ENCODE results near the gene RAB40B.
A peak's percentile ranks its signal among the peaks of the same experiment; 100 is the strongest.

The RAB40B gene

GRCh38 chr17:82696916-82697807, 1.3 kb downstream of the RAB40B start:
- in situ Hi-C loops (cut with HindIII; ENCODE audit: low sequenced_read_pairs) = no loop called here
- peak overlapping the region; percentile 52 for H3K4me3 ChIP-seq (ENCODE audit: low read depth, low read length)
- DNase-seq (ENCODE audit: low read depth, low spot score) = no peak
- TF ChIP-seq, protein P1, sequence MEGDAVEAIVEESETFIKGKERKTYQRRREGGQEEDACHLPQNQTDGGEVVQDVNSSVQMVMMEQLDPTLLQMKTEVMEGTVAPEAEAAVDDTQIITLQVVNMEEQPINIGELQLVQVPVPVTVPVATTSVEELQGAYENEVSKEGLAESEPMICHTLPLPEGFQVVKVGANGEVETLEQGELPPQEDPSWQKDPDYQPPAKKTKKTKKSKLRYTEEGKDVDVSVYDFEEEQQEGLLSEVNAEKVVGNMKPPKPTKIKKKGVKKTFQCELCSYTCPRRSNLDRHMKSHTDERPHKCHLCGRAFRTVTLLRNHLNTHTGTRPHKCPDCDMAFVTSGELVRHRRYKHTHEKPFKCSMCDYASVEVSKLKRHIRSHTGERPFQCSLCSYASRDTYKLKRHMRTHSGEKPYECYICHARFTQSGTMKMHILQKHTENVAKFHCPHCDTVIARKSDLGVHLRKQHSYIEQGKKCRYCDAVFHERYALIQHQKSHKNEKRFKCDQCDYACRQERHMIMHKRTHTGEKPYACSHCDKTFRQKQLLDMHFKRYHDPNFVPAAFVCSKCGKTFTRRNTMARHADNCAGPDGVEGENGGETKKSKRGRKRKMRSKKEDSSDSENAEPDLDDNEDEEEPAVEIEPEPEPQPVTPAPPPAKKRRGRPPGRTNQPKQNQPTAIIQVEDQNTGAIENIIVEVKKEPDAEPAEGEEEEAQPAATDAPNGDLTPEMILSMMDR (IDR thresholded peaks at IDR 0.05; ENCODE audit: low read depth, low read length) = no peak

DNA sequence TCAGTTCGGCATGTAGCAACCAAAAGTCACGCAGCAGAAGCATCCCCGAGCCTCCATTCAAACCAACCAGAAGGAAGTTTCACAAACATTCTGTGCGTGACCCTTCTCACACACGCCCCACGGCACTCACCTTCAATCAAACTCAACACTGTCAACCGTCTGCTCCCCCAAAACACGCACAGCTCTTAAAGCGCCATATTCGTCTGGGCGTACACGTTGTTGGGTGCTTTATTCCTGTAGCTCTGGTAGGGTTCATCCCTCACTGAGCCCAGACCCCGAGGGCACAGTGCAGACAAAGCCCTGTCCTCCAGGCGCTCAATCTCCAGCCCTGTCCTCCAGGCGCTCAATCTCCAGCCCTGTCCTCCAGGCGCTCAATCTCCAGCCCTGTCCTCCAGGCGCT, 2.2 kb downstream of the RAB40B start:
- TF ChIP-seq, protein P1 (IDR thresholded peaks at IDR 0.05; ENCODE audit: low read depth, low read length) = no peak
- no peak for DNase-seq (ENCODE audit: low read depth, low spot score)
- no peak overlapping the region for H3K4me3 ChIP-seq (ENCODE audit: low read depth, low read length)
- in situ Hi-C loops (cut with HindIII; ENCODE audit: low sequenced_read_pairs) = no loop called here

- DNase-seq (ENCODE audit: low read depth, low spot score) = no peak
- in situ Hi-C loops (cut with HindIII; ENCODE audit: low sequenced_read_pairs) = no loop called here
- TF ChIP-seq, protein P1 (IDR thresholded peaks at IDR 0.05; ENCODE audit: low read depth, low read length) = no peak
- H3K4me3 ChIP-seq (ENCODE audit: low read depth, low read length) = no peak overlapping the region
Measured at GRCh38 chr17:82694647-82695046, 3.9 kb downstream of the RAB40B start.

GRCh38 chr17:82693168-82693867, 5.2 kb downstream of the RAB40B start:
- no peak overlapping the region for H3K4me3 ChIP-seq (ENCODE audit: low read depth, low read length)
- no peak for DNase-seq (ENCODE audit: low read depth, low spot score)
- in situ Hi-C loops (cut with HindIII; ENCODE audit: low sequenced_read_pairs) = no loop called here
- TF ChIP-seq, protein P1 (IDR thresholded peaks at IDR 0.05; ENCODE audit: low read depth, low read length) = no peak

- TF ChIP-seq, protein P1 (IDR thresholded peaks at IDR 0.05; ENCODE audit: low read depth, low read length) = no peak
Measured at GRCh38 chr17:82692268-82692667, 6.2 kb downstream of the RAB40B start.

DNA sequence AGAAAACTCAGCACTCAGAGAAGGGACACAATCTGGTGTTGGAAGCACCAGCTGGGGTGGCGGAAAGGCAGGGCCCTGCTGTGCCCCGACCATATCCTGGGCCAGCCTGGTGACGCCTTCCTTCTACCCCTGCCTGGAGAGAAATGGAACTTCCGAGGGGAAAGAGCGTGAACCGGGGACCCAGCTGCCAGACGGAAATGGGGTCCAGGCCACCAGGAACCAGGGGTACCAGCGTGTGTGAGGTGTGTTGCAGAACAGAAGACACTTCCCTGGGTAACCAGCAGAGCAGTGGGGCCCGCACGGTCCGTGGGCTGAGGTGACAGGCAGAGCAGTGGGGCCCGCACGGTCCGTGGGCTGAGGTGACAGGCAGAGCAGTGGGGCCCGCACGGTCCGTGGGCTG, 6.8 kb downstream of the RAB40B start:
- no peak for DNase-seq (ENCODE audit: low read depth, low spot score)
- in situ Hi-C loops (cut with HindIII; ENCODE audit: low sequenced_read_pairs) = no loop called here
- TF ChIP-seq, protein P1 (IDR thresholded peaks at IDR 0.05; ENCODE audit: low read depth, low read length) = no peak
- no peak overlapping the region for H3K4me3 ChIP-seq (ENCODE audit: low read depth, low read length)

More at GRCh38 chr17:82692268-82692667, 6.2 kb downstream of the RAB40B start:
- in situ Hi-C loops (cut with HindIII; ENCODE audit: low sequenced_read_pairs) = no loop called here
- no peak for DNase-seq (ENCODE audit: low read depth, low spot score)
- H3K4me3 ChIP-seq (ENCODE audit: low read depth, low read length) = no peak overlapping the region

Data from astrocyte of the spinal cord (primary cell).